ENCODE measurements around the gene MCM3.

MCM3 gene
- long read RNA-seq, transcript MCM3-201 (17 exons, 3,083 nt) = major isoform, 1,726 of 2,515 reads
- long read RNA-seq, partial matches to known transcripts = 163 of 2,515 reads
- long read RNA-seq, other reads (novel, unspliced or antisense) = 626 of 2,515 reads

DNA sequence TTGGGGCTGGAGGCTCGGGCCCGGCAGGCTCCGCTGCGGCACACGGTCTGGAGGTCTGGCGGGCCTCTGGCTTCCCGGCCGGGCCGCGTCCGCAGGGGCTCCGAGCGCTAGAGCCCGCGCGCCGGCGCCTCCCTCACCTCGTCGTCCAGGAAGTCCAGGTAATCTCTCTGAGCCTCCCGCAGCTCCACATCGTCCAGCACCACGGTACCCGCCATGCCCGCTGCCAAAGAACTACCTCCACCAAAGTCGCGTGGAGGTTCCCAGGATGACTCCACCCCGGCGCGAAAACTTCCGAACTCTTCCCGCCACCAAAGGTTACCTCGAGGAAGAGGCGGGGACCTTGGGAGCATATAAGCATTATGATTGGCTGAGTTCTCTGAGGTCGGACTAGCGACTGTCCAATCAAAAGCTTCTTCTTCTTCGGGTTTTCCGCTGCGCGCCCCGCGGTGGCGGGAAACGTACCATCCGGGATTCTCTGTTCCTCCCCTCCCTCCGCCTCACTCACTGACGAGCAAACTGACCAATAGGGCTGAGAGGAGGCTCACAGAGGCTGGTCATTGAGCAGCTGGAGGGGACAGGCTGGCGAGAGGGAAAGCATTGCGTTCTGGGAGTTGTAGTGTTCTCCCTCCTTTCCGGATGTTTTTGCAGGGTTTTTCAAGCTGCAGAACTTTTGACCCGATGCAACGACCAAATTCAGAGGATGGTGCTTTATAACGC is at the start of gene MCM3:
Gene MCM3 (minus strand): TSS at position 283 of the 717 bp plus-strand sequence. CDS start 68 bp downstream, at position 215.
- TF ChIP-seq POLR2AphosphoS5 (IDR thresholded peaks at IDR 0.05; ENCODE audit: low read depth) (peak; percentile 84), SPI1 (IDR thresholded peaks at IDR 0.05; ENCODE audit: borderline replicate concordance, low read depth) (peak; percentile 58; the same call in 1 of the 2 replicates), GABPA (IDR thresholded peaks at IDR 0.05; ENCODE audit: low read depth) (peak; percentile 81)
- TF ChIP-seq, protein P1, sequence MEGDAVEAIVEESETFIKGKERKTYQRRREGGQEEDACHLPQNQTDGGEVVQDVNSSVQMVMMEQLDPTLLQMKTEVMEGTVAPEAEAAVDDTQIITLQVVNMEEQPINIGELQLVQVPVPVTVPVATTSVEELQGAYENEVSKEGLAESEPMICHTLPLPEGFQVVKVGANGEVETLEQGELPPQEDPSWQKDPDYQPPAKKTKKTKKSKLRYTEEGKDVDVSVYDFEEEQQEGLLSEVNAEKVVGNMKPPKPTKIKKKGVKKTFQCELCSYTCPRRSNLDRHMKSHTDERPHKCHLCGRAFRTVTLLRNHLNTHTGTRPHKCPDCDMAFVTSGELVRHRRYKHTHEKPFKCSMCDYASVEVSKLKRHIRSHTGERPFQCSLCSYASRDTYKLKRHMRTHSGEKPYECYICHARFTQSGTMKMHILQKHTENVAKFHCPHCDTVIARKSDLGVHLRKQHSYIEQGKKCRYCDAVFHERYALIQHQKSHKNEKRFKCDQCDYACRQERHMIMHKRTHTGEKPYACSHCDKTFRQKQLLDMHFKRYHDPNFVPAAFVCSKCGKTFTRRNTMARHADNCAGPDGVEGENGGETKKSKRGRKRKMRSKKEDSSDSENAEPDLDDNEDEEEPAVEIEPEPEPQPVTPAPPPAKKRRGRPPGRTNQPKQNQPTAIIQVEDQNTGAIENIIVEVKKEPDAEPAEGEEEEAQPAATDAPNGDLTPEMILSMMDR (IDR thresholded peaks at IDR 0.05; ENCODE audit: insufficient read depth, low read length) = no peak
- TF ChIP-seq, protein P2, sequence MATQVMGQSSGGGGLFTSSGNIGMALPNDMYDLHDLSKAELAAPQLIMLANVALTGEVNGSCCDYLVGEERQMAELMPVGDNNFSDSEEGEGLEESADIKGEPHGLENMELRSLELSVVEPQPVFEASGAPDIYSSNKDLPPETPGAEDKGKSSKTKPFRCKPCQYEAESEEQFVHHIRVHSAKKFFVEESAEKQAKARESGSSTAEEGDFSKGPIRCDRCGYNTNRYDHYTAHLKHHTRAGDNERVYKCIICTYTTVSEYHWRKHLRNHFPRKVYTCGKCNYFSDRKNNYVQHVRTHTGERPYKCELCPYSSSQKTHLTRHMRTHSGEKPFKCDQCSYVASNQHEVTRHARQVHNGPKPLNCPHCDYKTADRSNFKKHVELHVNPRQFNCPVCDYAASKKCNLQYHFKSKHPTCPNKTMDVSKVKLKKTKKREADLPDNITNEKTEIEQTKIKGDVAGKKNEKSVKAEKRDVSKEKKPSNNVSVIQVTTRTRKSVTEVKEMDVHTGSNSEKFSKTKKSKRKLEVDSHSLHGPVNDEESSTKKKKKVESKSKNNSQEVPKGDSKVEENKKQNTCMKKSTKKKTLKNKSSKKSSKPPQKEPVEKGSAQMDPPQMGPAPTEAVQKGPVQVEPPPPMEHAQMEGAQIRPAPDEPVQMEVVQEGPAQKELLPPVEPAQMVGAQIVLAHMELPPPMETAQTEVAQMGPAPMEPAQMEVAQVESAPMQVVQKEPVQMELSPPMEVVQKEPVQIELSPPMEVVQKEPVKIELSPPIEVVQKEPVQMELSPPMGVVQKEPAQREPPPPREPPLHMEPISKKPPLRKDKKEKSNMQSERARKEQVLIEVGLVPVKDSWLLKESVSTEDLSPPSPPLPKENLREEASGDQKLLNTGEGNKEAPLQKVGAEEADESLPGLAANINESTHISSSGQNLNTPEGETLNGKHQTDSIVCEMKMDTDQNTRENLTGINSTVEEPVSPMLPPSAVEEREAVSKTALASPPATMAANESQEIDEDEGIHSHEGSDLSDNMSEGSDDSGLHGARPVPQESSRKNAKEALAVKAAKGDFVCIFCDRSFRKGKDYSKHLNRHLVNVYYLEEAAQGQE (IDR thresholded peaks at IDR 0.05; ENCODE audit: insufficient replicate concordance, low read depth) = no peak
- Histone ChIP-seq H3K27me3 (ENCODE audit: insufficient read depth, poor library complexity, severe bottlenecking) (no peaks in the 10 kb centered on the region), H3K4me3 (replicated peaks; ENCODE audit: insufficient read depth, low read length) (peak within 1 kb of the TSS; percentile 90), H3K27ac (replicated peaks) (peak within 1 kb of the TSS; percentile 86)
- DNase-seq (ENCODE audit: low read depth in 1 of 2, low spot score in 1 of 2) = peak; percentile 98 to 100

DNA sequence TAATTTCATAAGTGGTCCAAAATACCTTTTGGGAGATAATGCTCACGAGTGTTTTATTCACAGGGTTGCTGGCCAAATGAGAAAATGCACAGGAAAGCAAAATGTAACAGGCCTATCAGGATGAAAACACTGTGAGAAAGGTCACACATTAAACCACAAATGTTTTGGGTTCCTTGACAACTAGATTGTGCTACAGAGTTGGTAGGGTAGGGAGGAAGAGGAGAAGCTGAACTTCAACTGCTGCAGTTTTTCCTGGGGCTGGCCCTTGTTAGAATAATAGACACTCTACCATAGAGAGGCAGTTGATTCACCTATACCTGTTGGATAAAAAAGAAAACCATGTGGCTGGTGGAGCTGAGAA is 49.3 kb upstream of the MCM3 start:
- no peak for TF ChIP-seq SPI1 (IDR thresholded peaks at IDR 0.05; ENCODE audit: borderline replicate concordance, low read depth)
- no peak for DNase-seq (ENCODE audit: low read depth in 1 of 2, low spot score in 1 of 2)
- no peak overlapping the region for H3K4me3 ChIP-seq (replicated peaks; ENCODE audit: insufficient read depth, low read length)
- H3K27ac ChIP-seq (replicated peaks) = peak overlapping the region; percentile 47
- no peaks in the 10 kb centered on the region for H3K27me3 ChIP-seq (ENCODE audit: insufficient read depth, poor library complexity, severe bottlenecking)

DNA sequence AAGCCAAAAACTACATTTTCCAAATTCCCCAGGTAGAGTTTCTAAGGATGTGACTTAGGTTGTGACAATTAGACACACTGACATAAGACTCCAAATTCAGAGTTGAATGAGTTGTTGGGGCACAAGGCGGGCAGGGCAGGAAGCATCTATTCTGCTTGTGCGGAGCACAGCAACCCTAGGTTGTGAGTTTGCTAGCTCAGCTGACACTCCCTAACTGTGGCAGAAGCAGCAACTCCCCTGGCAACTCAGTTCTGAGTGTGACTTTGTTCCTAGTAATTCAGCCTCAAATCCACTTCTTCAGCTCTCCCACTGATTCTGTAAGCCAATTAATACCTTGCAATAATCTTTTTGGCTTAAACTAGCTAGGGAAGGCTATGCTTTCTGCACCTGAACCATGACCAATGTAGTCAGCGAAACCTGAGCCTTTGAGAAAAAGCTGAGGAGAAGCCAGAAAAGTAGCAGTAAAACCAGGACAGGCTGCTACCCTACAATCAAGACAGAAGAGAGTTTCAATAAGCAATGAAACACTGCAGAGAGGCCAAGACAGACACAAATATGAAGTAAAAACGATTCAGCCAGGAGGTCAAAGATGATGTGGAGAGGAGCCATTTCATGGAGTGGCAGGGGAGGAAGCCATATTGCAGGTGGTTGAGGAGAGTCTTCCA is 47.4 kb upstream of the MCM3 start:
- Histone ChIP-seq H3K27me3 (ENCODE audit: insufficient read depth, poor library complexity, severe bottlenecking) (no peaks in the 10 kb centered on the region), H3K27ac (replicated peaks) (no peak overlapping the region), H3K4me3 (replicated peaks; ENCODE audit: insufficient read depth, low read length) (no peak overlapping the region)
- TF ChIP-seq, protein P2 (IDR thresholded peaks at IDR 0.05; ENCODE audit: insufficient replicate concordance, low read depth) = no peak
- TF ChIP-seq, protein P1 (IDR thresholded peaks at IDR 0.05; ENCODE audit: insufficient read depth, low read length) = no peak
- no peak for DNase-seq (ENCODE audit: low read depth in 1 of 2, low spot score in 1 of 2)

DNA sequence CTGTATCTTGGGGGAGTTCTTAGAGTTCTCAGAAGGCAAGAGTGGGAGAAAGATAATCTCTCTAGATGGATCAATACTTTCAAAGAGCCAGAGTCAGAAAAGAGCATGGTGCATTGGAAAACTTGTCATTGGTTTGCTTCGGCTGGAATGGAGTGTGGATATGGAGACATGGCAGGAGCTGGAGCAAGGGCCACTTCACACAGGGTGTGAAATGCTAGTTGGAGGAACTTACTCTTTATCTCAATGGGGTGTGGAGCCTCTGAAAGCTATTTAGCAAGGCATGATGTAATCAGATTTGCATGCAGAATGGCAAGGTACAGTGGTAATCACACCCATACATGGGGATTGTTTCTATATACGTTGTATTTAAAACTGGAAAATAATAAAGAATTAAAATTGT is 45.9 kb upstream of the MCM3 start:
- H3K27me3 ChIP-seq (ENCODE audit: insufficient read depth, poor library complexity, severe bottlenecking) = no peaks in the 10 kb centered on the region
- peak in 1 of 2 experiments; percentile 65 for DNase-seq (ENCODE audit: low read depth in 1 of 2, low spot score in 1 of 2)
- no peak for TF ChIP-seq GABPA (IDR thresholded peaks at IDR 0.05; ENCODE audit: low read depth)
- TF ChIP-seq, protein P1 (IDR thresholded peaks at IDR 0.05; ENCODE audit: insufficient read depth, low read length) = no peak
- no peak for TF ChIP-seq POLR2AphosphoS5 (IDR thresholded peaks at IDR 0.05; ENCODE audit: low read depth)
- TF ChIP-seq SPI1 (IDR thresholded peaks at IDR 0.05; ENCODE audit: borderline replicate concordance, low read depth) = no peak
- TF ChIP-seq, protein P2 (IDR thresholded peaks at IDR 0.05; ENCODE audit: insufficient replicate concordance, low read depth) = no peak
- no peak overlapping the region for H3K27ac ChIP-seq (replicated peaks)
- no peak overlapping the region for H3K4me3 ChIP-seq (replicated peaks; ENCODE audit: insufficient read depth, low read length)

Measured in HL-60 (cell line).